Right lobe of liver (tissue), 6 donors: ENCODE measurements around the gene RMND1. TPM values are rescaled to one million over a fixed set of nuclear protein-coding genes. Genes with fewer than 3 reads are reported as not detected.

Experiments
- ATAC-seq, 4 donors: fragments of 200-7000 bp; cut with Tn5 transposase; one replicate each; pipeline ENCODE4 v1.9.1; 2020; ENCODE audit warnings: mild to moderate bottlenecking in 4 of 4, moderate library complexity in 4 of 4
- DNase-seq, 3 donors: peaks; one replicate each; pipeline ENCODE4 v3.0.0-alpha.2; 2020
- H3K27ac ChIP-seq, 3 donors: fragments of 200-600 bp; one replicate each; pipeline ENCODE4 v1.8.0; 2022
- H3K27me3 ChIP-seq, 2 donors: fragments of 200-600 bp; one replicate each; pipeline ENCODE4 v1.8.0; 2022
- H3K36me3 ChIP-seq, 4 donors: fragments of 200-600 bp; sonication (generic) in 1 of 4; one replicate each; pipeline versions ENCODE4 v1.5.1 to v1.8.0; 2017 to 2022; ENCODE audit warnings: control low read depth in 1 of 4
- H3K4me1 ChIP-seq, 4 donors: fragments of 200-600 bp; sonication (generic) in 1 of 4; one replicate each; pipeline versions ENCODE4 v1.5.1 to v1.8.0; 2017 to 2022; ENCODE audit warnings: control low read depth in 1 of 4
- H3K4me3 ChIP-seq, 3 donors: fragments of 200-600 bp; one replicate each; pipeline ENCODE4 v1.8.0; 2022
- H3K9me3 ChIP-seq, 4 donors: fragments of 200-600 bp; sonication (generic) in 1 of 4; one replicate each; pipeline versions ENCODE4 v1.5.1 to v1.8.0; 2017 to 2022; ENCODE audit warnings: control low read depth in 1 of 4
- CTCF ChIP-seq, 4 donors: fragments of 200-600 bp in 3 of 4; fragments of 450-650 bp in 1 of 4; IDR thresholded peaks; one replicate each; pipeline versions ENCODE4 v1.5.1 to v1.8.0; 2016 to 2022; ENCODE audit warnings: antibody characterized with exemption in 4 of 4, mild to moderate bottlenecking in 2 of 4
- POLR2A ChIP-seq: fragments of 450-650 bp; IDR thresholded peaks from one replicate; pipeline ENCODE4 v1.6.1; 2017; ENCODE audit warnings: antibody characterized with exemption, mild to moderate bottlenecking
- WGBS: methylation state at CpG from one replicate; pipeline ENCODE4 v1.1.6; 2018; ENCODE audit warnings: low coverage, low lambda C conversion rate; ENCODE audit not compliant: insufficient coverage; ENCODE audit errors: missing lambda C conversion rate; 5-methylcytosine and 5-hydroxymethylcytosine counted together
- intact Hi-C, 2 donors: fragments of 100-400 bp; cut with DNase I; formaldehyde crosslinking; loops; one replicate each; pipeline versions ENCODE4 v1.11.2 to v1.14.1; 2022
- total RNA-seq, 6 experiments: library from RNA; depleted of rRNA in 2 of 6; stranded (reverse); fragments of >200 nt in 2 of 6; fragmentation: NEBNext Ultra II Directional in 3 of 6; extraction: Animal tissue kit (Norgen Biotek cat#: 25700) in 3 of 6; gene quantifications; one replicate each; pipeline versions ENCODE4 v1.1.0 to v1.2.4, GENCODE V29; 2016 to 2023
- donor health status: DM: no; HTN: yes; CAD: no.
- donor health status: DM: no; HTN: no; CAD: no.
- donor health status: DM: no; HTN: no; CAD: no.
- donor health status: DM: no; HTN: yes; CAD: no.
- donor health status: DM: no; HTN: yes; CAD: no.

The RMND1 gene
- total RNA-seq, 6 experiments from 2014 or later: 13.1 to 23.4 (median 19.5) TPM

GRCh38 chr6:151432651-151433050 is 19.3 kb downstream of the RMND1 start:
- H3K27me3 ChIP-seq: no peaks in the 10 kb centered on the region
- H3K9me3 ChIP-seq: no peaks in the 10 kb centered on the region
- intact Hi-C loops: no loop called here
- DNase-seq (no peak), ATAC-seq (no peak)
- WGBS: 86% methylated on average over 4 of the region's 4 CpGs
- TF ChIP-seq POLR2A (no peak), CTCF (IDR thresholded peaks at IDR 0.05) (no peak)
- H3K4me3 ChIP-seq: no peak overlapping the region
- H3K4me1 ChIP-seq: peaks cover 0 to 12% (median 5%) of the 10 kb centered on the region in 4 donors
- no peak overlapping the region for H3K27ac ChIP-seq
- peaks cover 0 to 63% (median 19%) of the 10 kb centered on the region in 4 donors for H3K36me3 ChIP-seq

- intact Hi-C loops: no loop called here
- no peak for DNase-seq
- 76% methylated on average over 2 of the region's 3 CpGs for WGBS
- peaks cover 0 to 77% (median 23%) of the 10 kb centered on the region in 4 donors for H3K36me3 ChIP-seq
- no peak overlapping the region for H3K27ac ChIP-seq
- ATAC-seq: no peak
- no peaks in the 10 kb centered on the region for H3K9me3 ChIP-seq
- H3K4me1 ChIP-seq: peaks cover 0 to under 1% (median under 1%) of the 10 kb centered on the region in 4 donors
- H3K4me3 ChIP-seq: no peak overlapping the region
- H3K27me3 ChIP-seq: no peaks in the 10 kb centered on the region
- no peak for TF ChIP-seq CTCF (IDR thresholded peaks at IDR 0.05)
- TF ChIP-seq POLR2A: no peak
Observed at GRCh38 chr6:151431337-151431736, 20.6 kb downstream of the RMND1 start.

- Histone ChIP-seq H3K9me3 (no peaks in the 10 kb centered on the region), H3K36me3 (peaks cover 0 to 76% (median 25%) of the 10 kb centered on the region in 4 donors), H3K27me3 (no peaks in the 10 kb centered on the region), H3K4me3 (no peak overlapping the region), H3K4me1 (no peaks in the 10 kb centered on the region), H3K27ac (no peak overlapping the region)
- no peak for ATAC-seq
- intact Hi-C loops: no loop called here
- WGBS: 91% methylated on average over 3 of the region's 3 CpGs
- TF ChIP-seq CTCF (IDR thresholded peaks at IDR 0.05) (no peak), POLR2A (no peak)
- no peak for DNase-seq
Observed at GRCh38 chr6:151430886-151431285, 21.0 kb downstream of the RMND1 start.

GRCh38 chr6:151428093-151428735 is 23.7 kb downstream of the RMND1 start:
- TF ChIP-seq POLR2A (no peak), CTCF (IDR thresholded peaks at IDR 0.05) (no peak)
- intact Hi-C loops: no loop called here
- 70% methylated on average over 4 of the region's 4 CpGs for WGBS
- no peak overlapping the region for H3K27ac ChIP-seq
- peaks cover 0 to 76% (median 25%) of the 10 kb centered on the region in 4 donors for H3K36me3 ChIP-seq
- H3K9me3 ChIP-seq: no peaks in the 10 kb centered on the region
- H3K4me3 ChIP-seq: no peak overlapping the region
- ATAC-seq: no peak
- no peak for DNase-seq
- H3K27me3 ChIP-seq: no peaks in the 10 kb centered on the region
- H3K4me1 ChIP-seq: no peaks in the 10 kb centered on the region
